Activated naive CD4-positive, alpha-beta T cell treated with anti-CD3 and anti-CD28 coated beads, Interleukin-2, amount 50 U/mL, for 24 hours (primary cell): ENCODE results near the gene GPN1.

ENCODE experiments used
- H3K27ac Mint-ChIP-seq: one replicate; pipeline ENCODE4 v1.8.0; 2021; ENCODE audit warnings: mild to moderate bottlenecking, mixed read lengths
- H3K27me3 Mint-ChIP-seq: one replicate; pipeline ENCODE4 v1.8.0; 2021; ENCODE audit warnings: mixed read lengths
- H3K36me3 Mint-ChIP-seq: one replicate; pipeline ENCODE4 v1.8.0; 2021; ENCODE audit warnings: mixed read lengths
- H3K4me1 Mint-ChIP-seq: one replicate; pipeline ENCODE4 v1.8.0; 2021; ENCODE audit warnings: mixed read lengths
- H3K4me3 Mint-ChIP-seq: one replicate; pipeline ENCODE4 v1.8.0; 2021; ENCODE audit warnings: mild to moderate bottlenecking, mixed read lengths
- H3K9me3 Mint-ChIP-seq: one replicate; pipeline ENCODE4 v1.8.0; 2021; ENCODE audit warnings: mixed read lengths

Gene GPN1

GRCh38 chr2:27647737-27648136 lies 18.9 kb downstream of the GPN1 start:
- Mint-ChIP-seq H3K9me3 (no peaks in the 10 kb centered on the region), H3K4me1 (peaks cover 4% of the 10 kb centered on the region), H3K36me3 (peaks cover 10% of the 10 kb centered on the region), H3K27me3 (no peaks in the 10 kb centered on the region), H3K27ac (no peak overlapping the region), H3K4me3 (no peak overlapping the region)

DNA sequence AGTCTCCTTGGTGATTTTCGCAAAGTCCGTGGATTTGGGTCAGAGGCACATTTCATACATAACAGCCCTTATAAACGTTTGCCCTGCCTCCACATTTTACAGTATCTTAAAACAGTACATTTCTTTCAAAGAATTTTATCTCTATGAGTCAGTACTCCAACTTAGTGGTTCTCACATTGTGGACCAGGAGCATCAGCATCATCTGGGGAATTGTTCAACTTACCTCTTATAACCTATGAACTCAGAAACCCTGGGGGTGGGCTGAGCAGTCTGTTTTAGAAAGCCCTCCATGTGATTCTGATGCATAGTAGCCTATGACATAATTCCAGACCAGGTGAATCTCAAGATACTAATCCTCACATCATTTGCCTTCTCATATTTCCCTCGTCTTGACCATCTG lies 22.2 kb downstream of the GPN1 start:
- peaks cover 18% of the 10 kb centered on the region for H3K4me1 Mint-ChIP-seq
- no peak overlapping the region for H3K27ac Mint-ChIP-seq
- H3K36me3 Mint-ChIP-seq, result peaks cover 17% of the 10 kb centered on the region
- H3K4me3 Mint-ChIP-seq, result no peak overlapping the region
- no peaks in the 10 kb centered on the region for H3K9me3 Mint-ChIP-seq
- no peaks in the 10 kb centered on the region for H3K27me3 Mint-ChIP-seq

GRCh38 chr2:27652341-27652740 lies 23.5 kb downstream of the GPN1 start:
- Mint-ChIP-seq H3K36me3 (peaks cover 16% of the 10 kb centered on the region), H3K4me3 (no peak overlapping the region), H3K4me1 (peaks cover 18% of the 10 kb centered on the region), H3K9me3 (no peaks in the 10 kb centered on the region), H3K27ac (peak overlapping the region; percentile 37), H3K27me3 (no peaks in the 10 kb centered on the region)

DNA sequence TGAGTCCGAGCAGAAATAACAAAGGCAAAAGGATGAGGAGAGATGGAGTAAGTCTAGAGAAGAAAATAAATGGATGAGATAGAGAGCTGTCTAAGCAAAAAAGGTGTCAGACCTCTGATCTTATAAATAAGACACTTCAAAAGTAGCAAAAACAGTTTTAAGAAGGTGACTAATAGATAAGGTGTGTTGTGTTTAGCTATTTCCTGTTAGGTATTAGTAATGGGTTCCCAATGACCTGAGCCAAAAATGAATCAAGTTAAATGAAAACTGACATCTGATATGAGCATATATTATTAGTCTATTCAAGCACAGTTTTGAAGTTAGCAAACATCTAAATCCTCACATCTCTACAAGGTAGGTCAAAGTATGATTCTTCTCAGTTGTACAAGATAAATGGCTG lies 23.9 kb downstream of the GPN1 start:
- peak overlapping the region; percentile 37 for H3K27ac Mint-ChIP-seq
- H3K9me3 Mint-ChIP-seq, result no peaks in the 10 kb centered on the region
- peaks cover 18% of the 10 kb centered on the region for H3K4me1 Mint-ChIP-seq
- no peaks in the 10 kb centered on the region for H3K27me3 Mint-ChIP-seq
- no peak overlapping the region for H3K4me3 Mint-ChIP-seq
- H3K36me3 Mint-ChIP-seq, result peaks cover 15% of the 10 kb centered on the region

DNA sequence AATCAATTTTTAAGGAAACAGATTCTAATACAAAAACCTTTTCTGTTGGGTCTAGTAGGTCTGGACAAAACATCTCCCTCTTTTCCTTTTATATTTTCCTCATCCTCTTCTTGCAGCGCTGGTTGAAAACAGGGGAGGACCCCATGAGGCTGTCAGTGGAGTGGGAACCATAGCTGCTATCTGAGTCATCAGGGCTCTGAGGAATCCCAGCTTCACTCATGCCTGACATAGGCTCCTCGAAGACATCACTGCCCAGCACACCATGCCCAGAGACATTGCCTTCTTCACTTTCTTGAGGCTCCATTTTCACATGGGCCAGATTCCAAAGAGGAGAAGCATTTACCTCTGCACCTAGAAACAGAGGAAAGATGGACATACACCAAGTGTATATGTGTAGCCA lies 24.5 kb downstream of the GPN1 start:
- Mint-ChIP-seq H3K27ac (peak overlapping the region; percentile 20), H3K9me3 (no peaks in the 10 kb centered on the region), H3K4me3 (no peak overlapping the region), H3K4me1 (peaks cover 21% of the 10 kb centered on the region), H3K27me3 (no peaks in the 10 kb centered on the region), H3K36me3 (peaks cover 15% of the 10 kb centered on the region)

DNA sequence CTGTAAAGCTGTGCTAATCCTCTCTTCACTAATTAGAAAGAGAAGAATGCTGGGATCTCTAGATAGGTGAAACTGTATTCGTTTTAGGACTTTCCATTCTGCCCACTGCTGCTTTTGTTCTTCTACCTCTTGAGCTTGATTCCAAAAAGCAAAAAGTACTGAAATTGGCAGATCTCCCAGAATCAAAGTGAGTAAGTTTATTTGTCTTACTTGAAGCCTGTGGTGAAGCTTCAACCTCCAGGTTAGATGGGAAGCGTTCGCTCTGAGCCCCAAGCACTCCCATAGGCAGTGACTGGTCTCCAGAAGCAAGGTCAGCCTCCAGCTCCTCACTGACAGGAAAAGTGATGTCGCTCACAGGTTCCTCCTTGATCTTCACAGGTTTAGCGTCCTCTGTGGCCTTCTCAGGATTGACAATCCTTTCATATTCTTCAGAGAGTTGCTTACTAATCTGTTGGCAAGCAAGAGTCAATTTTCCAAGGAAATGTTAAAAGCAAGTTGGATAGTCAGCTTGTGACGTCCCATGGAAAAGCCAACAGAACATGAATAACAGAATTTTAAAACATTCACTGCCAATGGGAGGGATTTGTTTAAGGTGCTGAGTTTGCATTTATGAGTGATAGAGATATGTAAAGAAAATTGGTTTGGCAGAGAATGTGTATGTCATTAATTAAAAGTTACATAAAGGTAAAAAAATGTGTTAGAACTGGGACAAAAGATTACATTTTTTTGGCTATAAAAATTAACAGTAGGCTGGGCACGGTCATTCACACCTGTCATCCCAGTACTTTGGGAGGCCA lies 26.5 kb downstream of the GPN1 start:
- Mint-ChIP-seq H3K27ac (peak overlapping the region; percentile 61), H3K9me3 (no peaks in the 10 kb centered on the region), H3K27me3 (no peaks in the 10 kb centered on the region), H3K4me3 (no peak overlapping the region), H3K36me3 (peaks cover 13% of the 10 kb centered on the region), H3K4me1 (peaks cover 36% of the 10 kb centered on the region)

GRCh38 chr2:27661371-27661770 lies 32.5 kb downstream of the GPN1 start:
- Mint-ChIP-seq H3K4me1 (peaks cover 67% of the 10 kb centered on the region), H3K9me3 (no peaks in the 10 kb centered on the region), H3K27ac (no peak overlapping the region), H3K36me3 (peaks cover 11% of the 10 kb centered on the region), H3K4me3 (peak overlapping the region; percentile 98), H3K27me3 (no peaks in the 10 kb centered on the region)

DNA sequence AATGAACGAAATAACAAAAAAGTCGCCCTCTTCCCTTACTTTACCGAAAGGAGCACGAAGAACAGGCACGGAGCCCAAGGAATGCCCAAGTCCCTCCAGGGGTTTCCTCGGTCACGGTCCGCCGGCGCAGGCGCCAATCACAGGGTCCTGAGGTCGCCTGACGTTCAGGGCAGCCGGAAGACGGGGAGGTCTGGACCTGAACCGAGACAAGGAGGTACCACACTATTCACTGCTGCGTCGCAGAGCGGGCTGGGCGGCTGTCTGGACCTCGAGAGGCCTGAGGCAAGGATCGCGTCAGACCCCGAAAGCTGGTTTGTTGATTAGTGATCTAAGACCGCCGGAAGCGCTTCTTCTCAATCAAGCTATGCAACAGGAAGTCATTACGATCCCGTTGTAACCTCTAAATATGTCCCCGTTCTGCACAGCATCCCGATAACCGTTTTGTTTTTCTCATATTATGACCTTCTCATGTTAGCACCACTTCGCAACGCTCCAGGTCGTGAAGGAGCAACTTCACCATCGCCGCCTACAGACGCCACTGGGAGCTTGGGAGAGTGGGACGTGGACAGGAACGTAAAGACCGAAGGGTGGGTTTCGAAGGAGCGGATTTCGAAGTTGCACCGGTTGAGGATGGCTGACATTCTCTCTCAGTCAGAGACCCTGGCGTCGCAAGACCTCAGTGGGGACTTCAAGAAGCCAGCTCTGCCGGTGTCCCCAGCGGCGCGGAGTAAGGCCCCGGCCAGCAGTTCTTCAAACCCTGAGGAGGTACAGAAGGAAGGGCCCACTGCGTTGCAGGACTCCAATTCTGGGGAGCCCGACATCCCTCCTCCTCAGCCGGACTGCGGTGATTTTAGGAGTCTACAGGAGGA lies 34.7 kb downstream of the GPN1 start, which contains the start of the genes SLC4A1AP and SUPT7L:
SLC4A1AP (plus strand) TSS at position 605 of the 869 bp plus-strand sequence; CDS start at position 631, 26 bp downstream.
SUPT7L (minus strand) TSS at position 330 of the 869 bp plus-strand sequence. CDS start 1,422 bp downstream, outside the sequence.
- Mint-ChIP-seq H3K9me3 (no peaks in the 10 kb centered on the region), H3K27ac (peak within 1 kb of the TSS; percentile 100), H3K4me1 (peaks cover 71% of the 10 kb centered on the region)

GRCh38 chr2:27664154-27664574 lies 35.3 kb downstream of the GPN1 start:
- H3K27me3 Mint-ChIP-seq, result no peaks in the 10 kb centered on the region
- H3K36me3 Mint-ChIP-seq, result peaks cover 16% of the 10 kb centered on the region
- peak overlapping the region; percentile 100 for H3K27ac Mint-ChIP-seq
- H3K9me3 Mint-ChIP-seq, result no peaks in the 10 kb centered on the region
- peaks cover 65% of the 10 kb centered on the region for H3K4me1 Mint-ChIP-seq
- peak overlapping the region; percentile 98 for H3K4me3 Mint-ChIP-seq

More for the DNA sequence above, 34.7 kb downstream of the GPN1 start, which contains the start of the genes SLC4A1AP and SUPT7L:
- Mint-ChIP-seq H3K4me3 (peak within 1 kb of the TSS; percentile 98), H3K27me3 (no peaks in the 10 kb centered on the region), H3K36me3 (peaks cover 16% of the 10 kb centered on the region)

DNA sequence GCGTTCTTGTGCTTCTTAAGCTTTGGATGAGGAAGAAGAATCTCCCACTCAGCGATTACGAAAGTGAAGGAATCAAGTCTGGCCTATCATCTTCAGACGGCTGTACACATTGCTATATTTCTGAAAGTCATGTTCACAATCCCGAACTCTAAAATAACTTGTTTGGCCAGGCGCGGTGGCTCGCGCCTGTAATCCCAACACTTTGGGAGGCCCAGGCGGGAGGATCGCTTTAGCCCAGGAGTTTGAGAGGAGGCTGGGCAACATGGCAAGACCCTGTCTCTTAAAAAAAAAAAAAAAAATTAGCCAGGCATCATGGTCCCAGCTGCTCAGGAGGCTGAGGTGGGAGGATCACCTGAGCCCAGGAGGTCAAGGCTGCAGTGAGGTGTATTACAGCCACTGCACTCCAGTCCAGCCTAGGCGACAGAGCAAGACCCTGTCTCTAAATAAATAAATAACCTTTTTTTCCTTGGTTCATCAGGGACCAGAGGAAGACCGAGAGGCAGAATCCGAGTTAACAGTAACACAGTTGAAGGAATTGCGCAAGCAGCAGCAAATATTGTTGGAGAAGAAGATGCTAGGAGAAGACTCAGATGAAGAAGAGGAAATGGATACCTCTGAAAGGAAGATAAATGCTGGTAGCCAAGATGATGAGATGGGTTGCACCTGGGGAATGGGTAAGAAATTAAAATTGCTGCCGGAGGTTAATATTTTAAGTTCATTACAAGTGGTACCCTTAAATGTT lies 35.9 kb downstream of the GPN1 start:
- H3K4me1 Mint-ChIP-seq, result peaks cover 58% of the 10 kb centered on the region
- H3K9me3 Mint-ChIP-seq, result no peaks in the 10 kb centered on the region
- peaks cover 13% of the 10 kb centered on the region for H3K36me3 Mint-ChIP-seq
- H3K27ac Mint-ChIP-seq, result no peak overlapping the region
- H3K4me3 Mint-ChIP-seq, result peak overlapping the region; percentile 98
- no peaks in the 10 kb centered on the region for H3K27me3 Mint-ChIP-seq

GRCh38 chr2:27667446-27667845 lies 38.6 kb downstream of the GPN1 start:
- no peak overlapping the region for H3K4me3 Mint-ChIP-seq
- H3K27me3 Mint-ChIP-seq, result no peaks in the 10 kb centered on the region
- peaks cover 18% of the 10 kb centered on the region for H3K36me3 Mint-ChIP-seq
- H3K27ac Mint-ChIP-seq, result peak overlapping the region; percentile 77
- peaks cover 53% of the 10 kb centered on the region for H3K4me1 Mint-ChIP-seq
- H3K9me3 Mint-ChIP-seq, result no peaks in the 10 kb centered on the region

GRCh38 chr2:27671235-27671634 lies 42.4 kb downstream of the GPN1 start:
- no peak overlapping the region for H3K4me3 Mint-ChIP-seq
- no peaks in the 10 kb centered on the region for H3K9me3 Mint-ChIP-seq
- peaks cover 32% of the 10 kb centered on the region for H3K4me1 Mint-ChIP-seq
- H3K27ac Mint-ChIP-seq, result no peak overlapping the region
- no peaks in the 10 kb centered on the region for H3K27me3 Mint-ChIP-seq
- peaks cover 25% of the 10 kb centered on the region for H3K36me3 Mint-ChIP-seq

- Mint-ChIP-seq H3K9me3 (no peaks in the 10 kb centered on the region), H3K4me3 (no peak overlapping the region), H3K4me1 (peaks cover 23% of the 10 kb centered on the region), H3K27me3 (no peaks in the 10 kb centered on the region), H3K36me3 (peaks cover 21% of the 10 kb centered on the region), H3K27ac (no peak overlapping the region)
Measured at GRCh38 chr2:27672723-27673486, 44.1 kb downstream of the GPN1 start.

DNA sequence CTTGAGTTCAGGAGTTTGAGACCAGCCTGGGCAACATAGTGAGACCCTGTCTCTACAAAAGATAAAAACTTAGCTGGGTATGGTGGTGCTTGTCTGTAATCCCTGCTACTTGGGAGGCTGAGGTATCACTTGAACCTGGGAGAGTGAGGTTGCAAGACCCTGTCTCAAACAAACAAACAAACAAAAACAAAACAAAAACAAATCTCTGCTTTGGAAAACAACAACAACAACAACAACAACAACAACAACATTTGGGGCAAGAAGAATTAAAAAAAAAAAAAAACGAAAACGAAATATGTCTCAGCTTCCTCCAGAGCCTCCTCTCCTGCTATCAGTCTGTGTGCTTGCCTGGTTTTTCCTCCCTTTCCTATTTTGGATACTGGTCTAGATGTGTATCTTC lies 51.7 kb downstream of the GPN1 start:
- peaks cover 13% of the 10 kb centered on the region for H3K36me3 Mint-ChIP-seq
- H3K9me3 Mint-ChIP-seq, result no peaks in the 10 kb centered on the region
- no peaks in the 10 kb centered on the region for H3K27me3 Mint-ChIP-seq
- H3K4me1 Mint-ChIP-seq, result peaks cover 36% of the 10 kb centered on the region
- no peak overlapping the region for H3K4me3 Mint-ChIP-seq
- H3K27ac Mint-ChIP-seq, result no peak overlapping the region
